Kidney (tissue), 14 donors: ENCODE measurements around the gene HMCES. TPM values are rescaled to one million over a fixed set of nuclear protein-coding genes. Genes with fewer than 3 reads are reported as not detected.

Source experiments
- DNase-seq, 5 donors: peaks; one replicate each; pipeline ENCODE4 v3.0.0-alpha.2; 2013 to 2020
- FAIRE-seq: peaks from 2 replicates; lab custom pipeline; 2012; peaks lifted over from hg19 to GRCh38; lab: Jason Lieb, UNC
- H3K27ac ChIP-seq, 2 donors: one replicate each; pipeline ENCODE4 v1.7.0; 2013; ENCODE audit warnings: low read depth in 2 of 2, low read length in 2 of 2, inconsistent platforms in 1 of 2
- H3K27me3 ChIP-seq: one replicate; pipeline ENCODE4 v1.7.1; 2013; ENCODE audit warnings: low read length, inconsistent platforms; ENCODE audit not compliant: control insufficient read depth, insufficient read depth
- H3K36me3 ChIP-seq, 3 donors: one replicate each; pipeline versions ENCODE4 v1.7.0 to v1.7.1; 2013; ENCODE audit warnings: low read length in 3 of 3, control low read depth in 1 of 3, inconsistent platforms in 1 of 3; ENCODE audit not compliant: insufficient read depth in 3 of 3, control insufficient read depth in 2 of 3
- H3K4me1 ChIP-seq, 3 donors: one replicate each; pipeline versions ENCODE4 v1.7.0 to v1.7.1; 2013; ENCODE audit warnings: low read length in 3 of 3, inconsistent platforms in 1 of 3, low read depth in 1 of 3; ENCODE audit not compliant: control insufficient read depth in 2 of 3, insufficient read depth in 2 of 3
- H3K4me3 ChIP-seq, 3 donors: one replicate each; pipeline versions ENCODE4 v1.7.0 to v1.8.1; 2013; ENCODE audit warnings: low read length in 3 of 3, control low read depth in 1 of 3, inconsistent platforms in 1 of 3
- H3K9ac ChIP-seq, 3 donors: one replicate each; pipeline versions ENCODE4 v1.7.0 to v1.7.1; 2013; ENCODE audit warnings: low read length in 3 of 3, control low read depth in 1 of 3, inconsistent platforms in 1 of 3
- H3K9me3 ChIP-seq, 3 donors: one replicate each; pipeline versions ENCODE4 v1.7.0 to v1.7.1; 2013; ENCODE audit warnings: low read length in 3 of 3, control low read depth in 1 of 3, inconsistent platforms in 1 of 3; ENCODE audit not compliant: control insufficient read depth in 2 of 3, insufficient read depth in 1 of 3
- intact Hi-C: fragments of 100-400 bp; cut with DNase I; formaldehyde crosslinking; loops from one replicate; pipeline ENCODE4 v1.11.1; 2022
- polyA plus RNA-seq: library from polyadenylated mRNA; stranded (reverse); fragments of 350-450 nt; fragmentation: Illumina TruSeq; extraction: RNeasy Lipid Tissue Mini Kit (QIAGEN cat#74804); gene quantifications from one replicate; pipeline ENCODE4 v1.2.3, GENCODE V29; 2014; ENCODE audit warnings: low read depth, low replicate concordance; ENCODE audit not compliant: insufficient read depth
- total RNA-seq: library from RNA; stranded (reverse); fragmentation: NEBNext Ultra II Directional; extraction: Animal tissue kit (Norgen Biotek cat#: 25700); gene quantifications from one replicate; pipeline ENCODE4 v1.2.1, GENCODE V29; 2021
- TF ChIP-seq, protein P1 (sequence below): IDR thresholded peaks from 3 replicates; pipeline ENCODE4 v1.5.1; 2012; ENCODE audit warnings: mild to moderate bottlenecking, moderate library complexity, borderline replicate concordance; ENCODE audit not compliant: insufficient read depth; ENCODE audit errors: extremely low read depth
- donor health status: control.
- donor health status: control.
- donor health status: control.
- donor health status: control.
- donor health status: control.
- donor health status: DM: yes; HTN: yes; CAD: no.
- donor health status: Normal renal cell carcinoma (clear cell type).

Gene HMCES
- total and polyA plus RNA-seq, 2 donors from 2014 or later: 37.4 to 40.1 TPM

DNA sequence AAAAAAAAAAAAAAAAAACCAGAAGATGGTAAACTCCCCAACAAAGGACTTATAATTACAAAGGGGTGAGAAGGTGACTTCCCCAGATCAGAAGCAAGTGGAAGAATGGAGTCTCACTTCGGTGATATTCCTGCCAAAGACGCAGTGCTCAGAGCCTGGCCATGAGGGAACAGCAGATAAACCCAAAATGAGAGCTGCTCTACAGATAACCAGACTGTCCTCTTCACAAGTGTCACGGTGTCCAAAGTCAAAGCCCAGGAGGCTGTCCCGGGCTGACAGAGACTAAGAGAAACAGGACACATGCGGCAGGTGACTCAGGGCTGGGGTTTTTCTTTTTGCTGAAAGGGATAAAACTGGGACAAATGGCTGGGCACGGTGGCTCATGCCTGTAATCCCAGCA lies 48.8 kb downstream of the HMCES start:
- H3K4me1 ChIP-seq: no peaks in the 10 kb centered on the region
- no peak overlapping the region for H3K4me3 ChIP-seq
- H3K36me3 ChIP-seq: no peaks in the 10 kb centered on the region
- intact Hi-C loops: no loop called here
- H3K27me3 ChIP-seq: no peaks in the 10 kb centered on the region
- H3K9ac ChIP-seq: no peak overlapping the region
- H3K27ac ChIP-seq: no peak overlapping the region
- DNase-seq: no peak
- no peaks in the 10 kb centered on the region for H3K9me3 ChIP-seq
- TF ChIP-seq, protein P1, sequence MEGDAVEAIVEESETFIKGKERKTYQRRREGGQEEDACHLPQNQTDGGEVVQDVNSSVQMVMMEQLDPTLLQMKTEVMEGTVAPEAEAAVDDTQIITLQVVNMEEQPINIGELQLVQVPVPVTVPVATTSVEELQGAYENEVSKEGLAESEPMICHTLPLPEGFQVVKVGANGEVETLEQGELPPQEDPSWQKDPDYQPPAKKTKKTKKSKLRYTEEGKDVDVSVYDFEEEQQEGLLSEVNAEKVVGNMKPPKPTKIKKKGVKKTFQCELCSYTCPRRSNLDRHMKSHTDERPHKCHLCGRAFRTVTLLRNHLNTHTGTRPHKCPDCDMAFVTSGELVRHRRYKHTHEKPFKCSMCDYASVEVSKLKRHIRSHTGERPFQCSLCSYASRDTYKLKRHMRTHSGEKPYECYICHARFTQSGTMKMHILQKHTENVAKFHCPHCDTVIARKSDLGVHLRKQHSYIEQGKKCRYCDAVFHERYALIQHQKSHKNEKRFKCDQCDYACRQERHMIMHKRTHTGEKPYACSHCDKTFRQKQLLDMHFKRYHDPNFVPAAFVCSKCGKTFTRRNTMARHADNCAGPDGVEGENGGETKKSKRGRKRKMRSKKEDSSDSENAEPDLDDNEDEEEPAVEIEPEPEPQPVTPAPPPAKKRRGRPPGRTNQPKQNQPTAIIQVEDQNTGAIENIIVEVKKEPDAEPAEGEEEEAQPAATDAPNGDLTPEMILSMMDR: no peak
- no peak for FAIRE-seq

DNA sequence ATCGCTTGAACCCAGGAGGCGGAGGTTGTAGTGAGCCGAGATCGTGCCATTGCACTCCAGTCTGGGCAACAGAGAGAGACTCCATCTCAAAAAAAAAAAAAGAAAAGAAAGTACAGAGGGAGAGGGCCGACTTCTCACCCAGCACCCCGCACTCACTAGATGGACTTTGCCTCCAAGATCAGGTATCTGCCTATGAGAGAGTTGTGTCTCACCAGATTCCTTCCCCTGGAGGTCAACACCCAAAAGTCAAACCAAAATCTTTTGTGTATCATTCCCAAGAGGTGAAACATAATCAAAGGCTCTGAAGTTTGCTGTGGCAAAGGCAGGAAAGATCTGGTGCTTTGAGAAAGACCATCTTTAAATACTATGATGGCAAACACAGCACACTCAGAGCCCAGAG lies 51.2 kb downstream of the HMCES start:
- Histone ChIP-seq H3K9me3 (no peaks in the 10 kb centered on the region), H3K27me3 (no peaks in the 10 kb centered on the region), H3K4me1 (no peaks in the 10 kb centered on the region), H3K27ac (no peak overlapping the region), H3K9ac (no peak overlapping the region), H3K36me3 (no peaks in the 10 kb centered on the region), H3K4me3 (no peak overlapping the region)
- DNase-seq (no peak), FAIRE-seq (no peak)
- intact Hi-C loops: no loop called here
- TF ChIP-seq, protein P1: no peak

DNA sequence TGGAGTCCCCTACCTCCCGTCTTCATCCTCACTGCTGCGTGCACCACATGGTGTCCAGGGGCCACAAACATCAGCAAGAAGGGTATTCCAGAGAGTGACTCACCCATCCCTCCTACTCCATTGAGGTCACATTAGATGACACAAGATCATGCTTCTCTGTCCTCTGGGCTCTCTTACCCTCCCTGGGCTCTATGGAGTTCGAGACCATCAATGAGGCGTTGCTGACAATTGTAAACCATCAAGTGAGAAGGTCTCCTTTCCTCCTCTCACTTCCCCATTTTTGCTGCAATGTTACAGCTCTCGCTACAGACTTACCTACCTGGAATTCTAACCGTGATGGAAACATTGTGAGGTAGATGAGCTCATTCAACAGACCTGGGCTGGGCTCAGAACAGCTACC lies 51.7 kb downstream of the HMCES start:
- Histone ChIP-seq H3K4me3 (no peak overlapping the region), H3K4me1 (no peaks in the 10 kb centered on the region), H3K27ac (no peak overlapping the region), H3K36me3 (no peaks in the 10 kb centered on the region), H3K9me3 (no peaks in the 10 kb centered on the region), H3K27me3 (no peaks in the 10 kb centered on the region), H3K9ac (no peak overlapping the region)
- no peak for DNase-seq
- FAIRE-seq: no peak
- intact Hi-C loops: no loop called here
- TF ChIP-seq, protein P1: no peak

DNA sequence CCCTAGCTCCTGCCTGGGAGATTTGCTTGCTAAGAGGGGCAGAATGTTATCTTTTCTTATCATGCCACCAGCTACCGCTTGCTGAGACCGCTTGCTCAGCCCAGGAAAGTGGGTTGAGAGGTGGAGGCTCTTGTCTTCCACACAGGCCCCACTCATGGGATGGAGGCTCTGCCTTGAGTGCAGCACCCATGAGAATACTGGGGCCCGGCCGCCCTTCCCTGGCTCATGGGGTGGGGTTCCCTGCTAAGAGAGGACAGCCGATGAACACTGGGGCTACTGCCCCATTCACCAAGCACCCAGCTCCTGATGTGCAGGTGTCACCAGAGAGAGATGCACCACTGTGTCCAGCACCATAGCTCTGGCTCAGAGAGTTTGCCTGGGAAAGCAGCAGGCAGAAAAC lies 55.2 kb downstream of the HMCES start:
- DNase-seq: peak in 1 of 5 donors; percentile 58
- Histone ChIP-seq H3K4me1 (no peaks in the 10 kb centered on the region), H3K4me3 (no peak overlapping the region), H3K9ac (no peak overlapping the region), H3K9me3 (no peaks in the 10 kb centered on the region), H3K27me3 (no peaks in the 10 kb centered on the region), H3K27ac (no peak overlapping the region), H3K36me3 (no peaks in the 10 kb centered on the region)
- no peak for FAIRE-seq
- TF ChIP-seq, protein P1: no peak
- intact Hi-C loops: no loop called here
